Testis (tissue), 3 donors: Measurements from ENCODE around the gene SLC25A12. TPM values are rescaled to one million over a fixed set of nuclear protein-coding genes. Genes with fewer than 3 reads are reported as not detected.

Source experiments
- polyA plus RNA-seq: library from polyadenylated mRNA; stranded (reverse); fragments of 350-450 nt; fragmentation: Illumina TruSeq; extraction: RNeasy Lipid Tissue Mini Kit (QIAGEN cat#74804); gene quantifications from one replicate; pipeline ENCODE4 v1.2.3, GENCODE V29; 2014; ENCODE audit warnings: low read depth, low replicate concordance; ENCODE audit not compliant: insufficient read depth
- small RNA-seq, 2 donors: library from RNA; depleted of rRNA; stranded (forward); fragments of <200 nt; gene quantifications; one replicate each; pipeline ENCODE3, GENCODE V24; 2016
- total RNA-seq, 2 donors: library from RNA; depleted of rRNA; stranded (reverse); fragments of >200 nt; gene quantifications; one replicate each; pipeline ENCODE4 v1.2.3, GENCODE V29; 2016

SLC25A12 gene
- total and polyA plus RNA-seq, 3 donors from 2014 or later, result 16.7 to 27.4 (median 25.0) TPM

Small RNAs within 50 kb of the gene (small RNA-seq; reads per million reads assigned to genes)
- gene RNU6-182P, result 0 reads per million in 2 donors

Other genes with a start within 250 kb of the SLC25A12 start
- gene DYNC1I2, start 206.8 kb downstream of the SLC25A12 start, total RNA-seq, result 100 to 1,000 TPM; 104 to 106 TPM
- gene DYNC1I2, start 206.8 kb downstream of the SLC25A12 start, polyA plus RNA-seq, result 114 TPM
- gene HAT1, start 28.2 kb upstream of the SLC25A12 start, total RNA-seq, result 10 to 100 TPM; 34.5 to 46.3 TPM
- 38.2 TPM for gene HAT1, start 28.2 kb upstream of the SLC25A12 start, polyA plus RNA-seq
- gene METAP1D, start 105.7 kb upstream of the SLC25A12 start, total RNA-seq, result 10 to 100 TPM; 13.6 to 15.3 TPM
- 4.5 TPM for gene METAP1D, start 105.7 kb upstream of the SLC25A12 start, polyA plus RNA-seq
- not detected for gene DLX1, start 191.3 kb upstream of the SLC25A12 start, total RNA-seq
- gene DLX1, start 191.3 kb upstream of the SLC25A12 start, polyA plus RNA-seq, result 0.21 TPM
- gene DLX2, start 208.7 kb upstream of the SLC25A12 start, total RNA-seq, result 1 to 10 TPM in 1 of 2 donors, under 1 TPM in 1; 0.99 to 1.1 TPM
- gene DLX2, start 208.7 kb upstream of the SLC25A12 start, polyA plus RNA-seq, result 0.29 TPM